Measurements from ENCODE around the gene MYH15.

The MYH15 gene

DNA sequence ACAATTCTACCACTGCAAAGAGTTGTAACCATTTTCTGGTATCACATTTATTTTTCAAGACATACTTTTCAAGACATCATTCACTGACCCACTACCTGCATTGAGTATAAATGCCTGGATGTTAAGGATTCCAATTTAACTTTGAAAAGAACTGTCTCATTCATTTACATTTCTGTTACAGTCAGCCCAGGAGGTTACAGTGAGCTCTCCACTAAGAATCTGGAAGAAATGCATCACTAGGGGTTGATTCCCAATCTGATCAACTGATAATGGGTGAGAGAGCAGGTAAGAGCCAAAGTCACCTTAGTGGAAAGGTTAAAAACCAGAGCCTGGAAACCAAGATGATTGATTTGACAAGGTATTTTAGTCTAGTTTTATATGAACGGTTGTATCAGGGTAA, 133.0 kb downstream of the MYH15 start:
- in situ Hi-C loops (cut with MboI; ENCODE audit: low pct_unique_long_range_greater_than_20kb, low sequenced_read_pairs), result no loop called here
- DNase-seq, result no peak

DNA sequence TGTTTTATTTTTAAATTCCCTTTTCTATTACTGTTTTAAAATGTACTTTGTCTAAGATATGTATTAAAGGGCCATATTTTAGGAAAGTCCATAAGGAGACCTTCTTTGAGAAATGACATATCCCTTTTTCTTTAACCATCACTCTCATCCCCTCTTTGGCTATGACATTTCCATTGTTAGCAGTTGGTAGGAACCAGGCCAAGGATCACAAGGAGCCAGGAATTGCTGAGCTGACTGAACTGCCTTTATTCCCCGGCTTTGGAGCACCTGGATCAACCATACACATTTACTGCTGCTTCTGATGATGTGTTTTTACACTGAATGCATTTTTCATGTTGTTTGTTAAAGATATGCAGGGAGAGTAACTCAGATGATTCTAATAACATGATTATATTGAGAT, 134.4 kb downstream of the MYH15 start:
- DNase-seq, result no peak
- in situ Hi-C loops (cut with MboI; ENCODE audit: low pct_unique_long_range_greater_than_20kb, low sequenced_read_pairs), result no loop called here

DNA sequence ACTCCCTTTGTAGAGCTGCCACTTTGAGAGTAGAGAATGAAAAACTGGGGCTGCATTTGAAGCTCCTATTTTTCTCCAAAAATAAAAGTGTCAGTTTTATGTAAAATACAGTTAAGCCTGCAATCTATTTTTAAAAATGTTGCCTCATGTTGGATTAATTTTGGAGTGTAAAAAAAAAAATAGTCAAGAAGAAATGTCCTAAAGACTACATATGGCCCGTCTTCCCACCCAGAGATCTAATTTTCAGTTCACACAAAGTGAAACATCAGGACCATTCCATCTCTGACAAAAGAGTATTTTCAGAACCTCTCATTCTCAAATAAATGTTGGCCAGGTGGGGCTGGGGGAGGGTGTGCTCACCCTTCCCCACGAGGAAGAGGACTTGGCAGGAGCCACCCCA, 151.4 kb downstream of the MYH15 start:
- in situ Hi-C loops (cut with MboI; ENCODE audit: low pct_unique_long_range_greater_than_20kb, low sequenced_read_pairs), result no loop called here

DNA sequence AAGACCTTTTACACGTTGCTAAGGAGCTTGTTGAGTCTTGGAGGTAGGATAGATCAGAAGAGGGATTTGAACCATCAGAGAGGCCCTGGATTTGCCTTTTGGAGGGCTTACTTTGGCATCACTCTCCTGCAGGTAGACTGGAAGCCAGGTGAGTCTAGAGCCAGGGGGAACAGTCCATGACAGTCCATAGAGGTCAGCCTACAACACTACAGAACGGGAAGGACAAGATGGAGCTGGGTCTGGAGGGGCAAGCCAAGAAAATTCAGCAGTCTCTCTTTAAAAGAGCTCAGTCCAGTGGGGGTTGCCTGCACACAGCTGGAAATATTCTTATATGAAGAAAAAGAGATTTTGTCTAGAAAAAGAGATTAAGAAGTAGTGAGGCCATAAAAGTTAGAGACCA, 153.4 kb downstream of the MYH15 start:
- in situ Hi-C loops (cut with MboI; ENCODE audit: low pct_unique_long_range_greater_than_20kb, low sequenced_read_pairs), result no loop called here
- DNase-seq, result no peak

More for the DNA sequence above, 151.4 kb downstream of the MYH15 start:
- no peak for DNase-seq

DNA sequence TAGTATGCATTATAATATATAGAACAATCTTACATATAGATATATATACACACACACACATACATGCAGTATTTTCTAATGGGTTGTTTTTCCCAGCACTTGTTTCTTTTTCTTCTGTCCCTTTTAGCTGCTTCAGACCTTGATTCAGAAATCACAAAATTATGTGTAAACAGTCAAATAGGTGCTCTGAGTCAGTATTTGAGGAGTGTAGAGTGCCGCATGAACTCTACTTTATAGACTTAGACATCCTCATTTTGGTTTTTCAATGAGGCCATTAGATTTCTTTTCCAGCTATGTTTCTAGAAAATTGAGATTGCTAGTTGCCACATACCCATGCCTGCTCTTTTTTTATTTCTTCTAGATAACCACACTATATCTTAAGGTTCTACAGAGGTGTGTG, 155.8 kb downstream of the MYH15 start:
- in situ Hi-C loops (cut with MboI; ENCODE audit: low pct_unique_long_range_greater_than_20kb, low sequenced_read_pairs), result no loop called here
- no peak for DNase-seq

DNA sequence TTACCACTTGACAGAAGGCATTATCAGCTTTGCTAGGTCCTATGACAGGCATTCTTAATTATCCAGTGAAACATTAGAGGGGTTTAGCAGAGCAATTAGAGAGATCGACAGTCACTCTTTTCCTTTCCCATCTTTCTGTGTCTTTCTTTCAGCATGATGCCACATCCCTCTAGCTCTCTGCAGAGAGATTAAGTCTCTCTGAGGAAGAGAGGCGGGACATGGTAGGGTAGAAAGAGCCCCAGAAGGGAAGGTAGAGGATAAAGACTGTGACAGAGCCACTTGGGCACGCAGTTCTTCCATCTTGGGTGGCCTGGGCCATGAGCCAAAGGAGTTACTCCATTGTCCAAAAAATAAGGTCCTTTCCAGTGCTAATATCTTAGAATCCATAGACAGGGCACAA, 158.2 kb downstream of the MYH15 start:
- in situ Hi-C loops (cut with MboI; ENCODE audit: low pct_unique_long_range_greater_than_20kb, low sequenced_read_pairs), result no loop called here
- DNase-seq, result no peak

DNA sequence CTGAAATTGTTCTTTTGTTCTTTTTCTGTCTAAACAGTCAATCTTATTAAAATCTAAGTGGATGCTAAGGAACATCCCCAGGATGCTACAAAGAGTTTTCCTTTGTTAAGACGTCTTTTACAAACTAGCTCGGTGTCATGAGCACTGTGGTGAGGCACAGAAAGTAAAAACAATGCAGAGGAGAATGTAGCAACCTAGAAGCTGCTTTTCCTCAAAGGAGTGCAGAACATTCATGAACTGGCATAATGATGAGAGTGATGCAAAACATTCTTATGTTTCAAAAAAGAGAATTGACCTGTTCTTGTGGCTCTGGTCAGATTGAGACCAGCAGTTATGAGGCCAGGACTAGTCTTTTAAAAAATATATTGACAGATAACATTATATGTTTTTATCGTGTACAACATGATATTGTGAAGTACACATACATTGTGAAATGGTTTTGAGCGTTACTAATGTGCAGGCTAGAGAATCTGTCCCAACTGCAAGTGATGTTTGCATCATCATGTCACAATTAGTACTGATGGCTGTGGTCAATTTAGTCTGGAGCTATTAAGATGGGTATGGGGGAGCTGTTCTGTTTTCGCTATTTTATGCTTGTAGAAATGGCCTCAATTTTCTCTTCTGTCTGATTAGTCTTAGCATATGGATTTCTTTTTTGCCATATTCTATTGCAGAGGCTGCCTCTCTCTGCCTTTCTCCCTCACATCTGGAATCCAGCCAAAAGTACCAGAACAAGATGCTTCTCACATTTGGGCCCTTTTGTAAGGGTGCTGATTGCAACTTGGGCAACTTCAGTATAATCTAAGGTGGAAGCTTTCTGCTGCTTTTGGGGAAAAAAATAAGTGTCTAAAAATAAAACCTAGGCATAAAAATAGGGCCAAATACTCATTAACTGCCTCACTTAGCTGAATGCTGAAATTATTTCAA, 163.8 kb downstream of the MYH15 start:
- no peak for DNase-seq
- in situ Hi-C loops (cut with MboI; ENCODE audit: low pct_unique_long_range_greater_than_20kb, low sequenced_read_pairs), result no loop called here

DNA sequence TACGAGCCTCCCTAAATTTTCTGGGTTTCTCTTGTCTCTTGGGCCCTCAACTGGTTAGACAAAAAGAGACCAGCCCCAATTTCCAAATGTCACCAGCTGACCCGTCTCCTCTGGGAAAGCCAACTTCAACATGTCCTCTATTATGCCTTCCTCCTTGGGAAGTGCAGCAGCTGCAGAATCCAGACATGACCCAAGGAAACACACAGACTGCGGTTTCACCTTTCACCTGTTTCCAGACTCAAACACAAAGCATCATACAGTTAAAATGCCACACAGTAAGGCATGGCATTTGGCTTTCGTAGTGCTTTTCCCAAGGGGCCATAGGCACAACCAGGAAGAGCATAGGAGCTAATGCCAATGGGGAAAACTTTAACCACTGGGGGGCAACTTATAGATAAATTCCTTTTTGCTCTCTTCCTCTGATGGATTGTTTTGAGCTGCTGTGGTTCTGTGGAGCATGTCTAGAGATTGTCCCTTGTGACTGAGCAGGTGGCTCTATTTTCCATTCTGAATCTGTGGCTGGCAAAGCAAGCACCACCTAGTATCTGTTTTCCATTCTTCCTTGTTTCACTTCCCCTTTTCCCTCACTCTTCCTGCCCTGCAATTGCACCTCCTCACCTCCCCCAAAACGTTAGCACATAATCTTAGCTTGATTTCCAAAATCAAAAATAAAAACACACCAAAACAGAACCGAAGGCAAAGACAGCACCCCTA, 164.7 kb downstream of the MYH15 start:
- in situ Hi-C loops (cut with MboI; ENCODE audit: low pct_unique_long_range_greater_than_20kb, low sequenced_read_pairs), result no loop called here
- peak; percentile 69 for DNase-seq

DNA sequence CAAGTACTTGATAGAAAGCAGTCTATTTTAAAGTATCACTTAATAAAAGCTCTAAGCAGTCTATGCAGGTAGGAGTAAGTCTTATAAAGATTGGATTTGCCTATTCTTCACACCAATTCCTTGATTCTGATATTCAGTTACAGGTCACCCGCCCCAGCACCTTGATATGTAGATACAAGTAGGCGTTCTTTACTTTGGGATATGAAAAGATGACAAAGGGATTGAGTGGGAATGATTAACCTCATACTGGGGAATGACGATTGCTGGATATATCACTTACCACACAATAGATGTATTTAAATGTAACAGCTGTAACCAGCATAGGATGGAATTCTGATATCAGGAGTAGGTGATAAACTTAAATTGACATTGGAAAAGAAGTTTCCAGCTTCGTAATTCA, 166.9 kb downstream of the MYH15 start:
- DNase-seq, result no peak
- in situ Hi-C loops (cut with MboI; ENCODE audit: low pct_unique_long_range_greater_than_20kb, low sequenced_read_pairs), result no loop called here

DNA sequence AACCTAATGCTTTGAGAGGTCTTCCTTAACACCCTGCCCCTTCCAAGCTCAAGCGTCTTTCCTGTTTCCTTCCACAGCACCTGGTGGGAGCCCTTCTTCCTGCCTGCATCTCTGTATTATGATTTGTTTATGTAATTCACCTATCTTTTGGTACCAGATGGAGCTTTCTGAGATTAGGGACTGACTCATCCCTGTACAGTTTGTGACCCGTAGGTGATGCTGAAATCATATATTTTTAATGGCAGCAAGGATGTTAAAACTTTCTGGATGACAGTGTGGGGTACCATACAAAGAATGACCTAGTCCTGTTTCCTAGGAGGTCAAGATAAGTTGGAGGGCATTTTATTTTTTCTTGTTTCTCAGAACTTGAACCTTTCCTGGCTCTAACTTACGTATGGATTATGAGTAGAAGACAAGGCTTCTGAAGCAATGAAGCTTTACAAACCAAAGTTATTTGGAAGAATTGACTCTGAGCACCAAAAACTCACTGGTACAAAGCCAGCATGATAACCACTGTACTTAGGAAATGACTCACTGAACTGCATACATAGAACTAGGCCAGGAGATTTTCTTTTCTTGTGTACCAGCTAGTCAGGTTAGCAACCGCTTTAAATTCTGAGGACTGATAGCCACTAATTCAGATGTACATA, 167.4 kb downstream of the MYH15 start:
- in situ Hi-C loops (cut with MboI; ENCODE audit: low pct_unique_long_range_greater_than_20kb, low sequenced_read_pairs), result no loop called here
- DNase-seq, result no peak

DNA sequence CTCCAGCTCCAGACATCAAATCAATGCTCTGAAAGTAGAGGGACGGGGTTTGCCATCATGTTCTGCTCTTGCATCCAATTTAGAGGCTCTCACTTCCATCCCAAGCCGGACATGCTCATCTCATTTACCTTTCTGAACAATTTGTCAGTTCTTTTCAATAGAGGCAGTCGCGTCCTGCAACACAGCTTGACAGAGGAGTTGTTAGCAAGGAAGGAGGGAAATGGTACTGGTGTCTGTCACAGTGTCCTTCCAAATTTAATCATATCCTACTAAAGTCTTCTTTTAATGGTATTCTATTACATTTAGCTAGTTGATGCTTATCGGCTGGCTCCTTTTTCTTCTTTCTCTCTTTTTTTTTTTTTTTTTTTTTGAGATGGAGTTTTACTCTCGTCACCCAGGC, 168.5 kb downstream of the MYH15 start:
- in situ Hi-C loops (cut with MboI; ENCODE audit: low pct_unique_long_range_greater_than_20kb, low sequenced_read_pairs), result no loop called here
- DNase-seq, result no peak

DNA sequence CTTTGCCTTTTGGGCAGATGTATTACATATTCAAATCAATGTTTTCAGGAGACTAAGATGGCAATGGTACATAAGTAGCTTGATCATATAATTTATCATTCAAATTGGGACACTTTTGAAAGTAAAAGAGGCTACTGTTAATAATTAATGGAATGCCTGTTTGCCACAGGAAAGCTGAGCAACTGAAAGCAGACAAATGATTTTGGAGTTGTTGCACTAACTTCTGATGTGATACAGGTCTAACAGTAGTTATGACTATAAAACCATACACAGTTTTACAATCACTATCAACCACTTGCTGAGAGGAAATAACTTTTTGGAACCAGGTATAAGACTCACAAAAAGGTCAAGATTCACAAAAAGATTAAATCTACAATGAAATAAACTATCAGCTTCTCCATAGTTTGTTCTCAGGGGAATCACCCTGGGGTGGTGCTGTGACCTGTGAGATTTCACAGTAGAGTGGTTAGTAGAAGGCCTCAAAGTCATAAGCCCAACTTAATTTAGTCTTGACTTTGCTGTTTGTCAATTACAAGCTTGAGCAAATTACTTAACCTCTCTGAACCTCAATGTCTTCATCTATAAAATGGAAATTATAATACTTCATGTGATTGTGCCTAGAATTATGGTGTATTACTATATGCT, 171.4 kb downstream of the MYH15 start:
- in situ Hi-C loops (cut with MboI; ENCODE audit: low pct_unique_long_range_greater_than_20kb, low sequenced_read_pairs), result no loop called here
- DNase-seq, result no peak

DNA sequence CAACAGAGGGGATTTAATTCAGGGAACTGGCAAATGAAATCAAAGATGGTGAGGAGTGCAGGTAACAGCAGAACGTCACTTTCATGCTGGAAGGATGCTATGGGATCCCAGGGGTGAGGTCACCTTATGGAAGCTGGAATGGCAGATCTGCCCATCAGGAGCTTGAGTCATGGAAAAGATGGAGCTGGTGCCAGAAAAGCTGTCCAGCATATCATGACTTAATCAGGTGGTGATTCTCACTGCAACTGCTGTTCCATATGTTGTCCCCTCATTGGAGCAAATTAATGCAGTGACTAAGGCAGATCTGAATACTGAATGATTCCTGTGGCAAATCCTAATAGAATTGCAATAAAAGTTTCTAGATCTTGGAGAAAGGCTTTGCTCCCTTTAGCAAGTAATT, 175.7 kb downstream of the MYH15 start:
- no peak for DNase-seq
- in situ Hi-C loops (cut with MboI; ENCODE audit: low pct_unique_long_range_greater_than_20kb, low sequenced_read_pairs), result no loop called here

DNA sequence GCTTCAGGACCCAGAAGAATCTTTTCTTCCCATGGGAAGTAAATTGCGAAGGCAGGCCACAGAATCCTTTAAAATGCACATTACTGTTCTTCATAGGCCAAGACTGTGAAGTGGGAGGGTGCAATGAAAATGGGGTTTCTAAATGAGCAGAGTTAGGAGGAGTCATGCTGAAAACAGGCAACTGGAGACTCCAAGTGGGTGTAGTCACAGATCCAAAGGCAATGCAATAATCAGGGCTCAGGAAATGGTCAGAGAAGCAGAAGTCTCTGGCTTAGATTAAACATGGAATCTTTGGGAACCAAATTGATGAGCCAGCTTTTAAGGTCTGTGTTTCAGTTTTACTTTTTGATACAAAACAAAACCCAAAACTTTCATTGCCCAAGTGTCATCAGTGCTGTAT, 176.4 kb downstream of the MYH15 start:
- in situ Hi-C loops (cut with MboI; ENCODE audit: low pct_unique_long_range_greater_than_20kb, low sequenced_read_pairs), result no loop called here
- DNase-seq, result no peak

DNA sequence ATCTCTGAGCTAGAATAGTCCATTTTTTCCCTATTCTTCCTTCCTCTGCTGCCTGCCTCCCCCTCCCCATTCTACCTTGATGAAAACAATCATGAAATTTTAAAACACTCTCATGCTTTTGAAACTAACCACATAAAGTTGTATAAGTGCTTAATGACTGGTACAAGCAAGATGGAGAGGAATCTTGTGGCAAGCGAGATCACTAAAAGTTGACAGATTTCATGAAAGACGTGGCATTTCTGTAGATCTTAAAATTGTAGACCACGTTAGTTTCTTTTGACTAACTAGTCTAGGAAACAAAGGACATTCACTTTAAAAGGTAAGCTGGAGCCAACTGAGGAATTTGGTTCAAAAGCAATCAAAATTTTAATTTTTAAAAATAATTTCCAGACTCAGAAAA, 178.6 kb downstream of the MYH15 start:
- in situ Hi-C loops (cut with MboI; ENCODE audit: low pct_unique_long_range_greater_than_20kb, low sequenced_read_pairs), result no loop called here
- no peak for DNase-seq

All from KBM-7 (cell line).